GM12892 (cell line): ENCODE measurements around the gene GIGYF1.

Experiments
- POLR2A ChIP-seq: IDR thresholded peaks from 2 replicates; pipeline ENCODE4 v1.6.1; 2011; ENCODE audit warnings: low read depth, low read length, control low read depth
- POLR2AphosphoS5 ChIP-seq: IDR thresholded peaks from 2 replicates; pipeline ENCODE4 v1.6.1; 2011; ENCODE audit warnings: low read depth, low read length, control low read depth

DNA sequence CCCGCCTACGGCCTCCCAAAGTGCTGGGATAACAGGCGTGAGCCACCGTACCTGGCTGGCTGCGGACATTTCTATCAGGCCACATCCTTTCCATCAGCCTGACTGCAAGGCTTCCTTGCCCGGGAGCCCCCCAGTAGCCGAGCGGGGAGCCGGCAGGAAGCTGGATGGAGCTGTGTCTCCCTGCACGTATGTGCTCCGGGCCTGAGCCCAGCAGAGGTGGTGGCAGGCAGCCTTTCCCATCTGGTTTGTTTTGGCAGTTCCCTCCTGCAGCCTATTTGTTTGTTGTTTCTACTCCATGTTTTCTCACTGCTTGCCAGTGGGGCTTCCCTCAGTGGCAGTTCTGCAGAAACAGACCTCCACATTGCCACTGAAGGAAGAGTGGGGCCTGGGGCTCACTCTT lies 17.3 kb upstream of the GIGYF1 start:
- TF ChIP-seq POLR2A (no peak), POLR2AphosphoS5 (no peak)
